ENCODE measurements around the gene LHPP.

The LHPP gene

DNA sequence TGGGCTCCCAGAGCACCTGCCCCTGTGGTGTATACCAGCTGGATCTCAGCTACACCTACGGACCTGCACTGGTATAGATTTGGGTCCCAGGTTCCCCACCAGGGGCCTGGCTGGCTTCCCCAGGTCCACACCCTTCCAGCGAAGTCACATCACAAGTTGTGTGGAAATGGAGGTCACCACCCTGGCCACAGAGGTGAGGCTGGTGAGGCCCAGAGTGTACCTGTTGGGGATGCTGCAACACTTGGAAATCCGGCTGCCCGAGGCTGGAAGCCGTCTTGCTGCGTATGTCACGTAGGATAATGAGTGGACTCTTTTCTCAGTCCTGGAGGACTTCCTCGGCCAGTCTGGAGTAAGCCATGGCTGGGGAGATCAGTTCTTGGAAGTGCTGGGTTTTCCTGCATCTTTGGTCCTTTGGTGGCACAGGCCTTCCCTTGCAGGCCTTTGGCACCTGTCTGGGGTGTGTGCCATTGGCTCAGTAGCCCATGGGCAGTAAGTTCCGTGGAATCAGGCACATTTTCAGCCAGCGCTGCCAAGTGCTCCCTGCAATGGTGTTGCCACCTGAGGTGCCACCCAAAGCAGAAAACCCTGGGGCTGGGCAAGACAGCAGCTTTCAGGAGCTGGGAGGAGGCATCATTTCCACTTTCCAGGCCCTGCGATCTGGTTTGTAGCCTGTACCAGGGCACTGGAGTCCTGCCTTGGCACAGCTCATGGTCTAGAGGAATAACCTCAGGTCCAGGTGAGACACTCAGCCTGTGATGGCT is 97.9 kb downstream of the LHPP start:
- DNase-seq: no peak

- DNase-seq: no peak
Measured at GRCh38 chr10:124560377-124561105, 98.9 kb downstream of the LHPP start.

- no peak for DNase-seq
Measured at GRCh38 chr10:124561206-124561605, 99.6 kb downstream of the LHPP start.

DNA sequence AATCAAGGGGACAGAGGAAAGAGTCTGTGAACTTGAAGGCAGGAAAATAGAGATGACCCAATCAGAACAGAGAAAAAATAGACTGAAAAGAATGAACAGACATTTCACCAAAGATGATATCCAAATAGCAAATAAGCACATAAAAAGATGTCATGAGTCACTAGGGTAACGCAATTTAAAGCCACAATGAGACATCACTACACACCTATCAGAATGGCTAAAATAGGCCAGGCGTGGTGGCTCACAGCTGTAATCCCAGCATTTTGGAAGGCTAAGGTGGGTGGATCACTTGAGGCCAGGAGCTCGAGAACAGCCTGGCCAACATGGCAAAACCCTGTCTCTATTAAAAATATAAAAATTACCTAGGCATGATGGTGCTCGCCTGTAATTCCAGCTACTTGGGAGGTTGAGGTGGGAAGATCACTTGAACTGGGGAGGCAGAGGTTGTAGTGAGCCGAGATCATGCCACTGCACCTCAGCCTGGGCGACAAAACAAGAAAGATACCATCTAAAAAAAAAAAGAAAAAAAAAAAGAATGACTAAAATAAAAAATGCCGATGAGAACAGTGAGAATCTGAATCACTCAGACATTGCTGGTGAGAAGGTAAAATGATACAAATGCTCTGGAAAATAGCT is 100.9 kb downstream of the LHPP start:
- DNase-seq: no peak

DNA sequence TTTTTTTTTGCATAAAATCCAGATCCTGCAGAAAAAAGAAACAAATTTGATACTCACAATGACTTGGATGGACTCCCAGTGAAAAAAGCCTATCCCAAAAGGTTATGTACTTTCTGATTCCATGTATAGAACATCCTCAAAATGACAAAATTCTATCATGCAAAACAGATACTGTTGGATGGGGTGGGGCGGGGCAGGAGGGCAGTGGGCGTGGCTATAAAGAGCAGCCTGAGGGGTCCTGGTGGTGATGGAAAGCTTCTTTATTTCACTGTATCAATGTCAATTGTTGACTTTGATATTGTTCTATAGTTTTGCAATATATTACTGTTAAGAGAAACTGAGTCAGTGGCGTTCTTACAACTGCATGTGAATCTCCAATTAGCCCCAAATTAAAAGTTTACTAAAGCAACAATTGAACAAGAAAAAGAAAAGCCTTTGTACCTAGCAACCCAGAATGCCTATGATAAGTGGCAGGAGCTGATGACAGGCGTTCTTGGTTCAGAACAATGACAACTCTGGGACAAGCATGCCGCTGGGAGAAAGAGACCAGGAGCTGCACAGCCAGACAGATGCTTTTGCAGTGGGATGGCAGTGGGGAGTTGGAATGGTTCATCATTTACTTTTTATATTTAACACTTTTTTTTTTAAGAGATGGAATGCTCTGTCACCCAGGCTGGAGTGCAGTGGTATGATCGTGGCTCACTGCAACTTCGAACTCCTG is 101.9 kb downstream of the LHPP start:
- DNase-seq: no peak

DNA sequence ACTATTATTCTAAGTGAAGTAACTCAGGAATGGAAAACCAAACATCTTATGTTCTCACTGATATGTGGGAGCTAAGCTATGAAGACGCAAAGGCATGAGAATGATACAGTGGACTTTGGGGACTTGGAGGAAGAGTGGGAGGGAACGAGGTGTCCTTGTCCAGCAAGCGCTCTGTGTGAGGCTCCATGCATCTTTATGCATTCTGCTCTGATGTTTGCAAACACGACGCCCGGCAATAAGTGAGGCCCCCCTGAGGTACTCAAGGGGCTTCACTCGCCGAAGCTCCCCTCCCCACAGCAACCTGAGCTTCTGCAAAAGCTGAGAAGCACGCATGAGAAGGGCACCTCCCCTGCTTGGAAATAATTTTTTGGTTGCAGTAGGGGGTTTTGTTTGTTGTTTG is 103.3 kb downstream of the LHPP start:
- no peak for DNase-seq

GRCh38 chr10:124565565-124566221 is 104.1 kb downstream of the LHPP start:
- no peak for DNase-seq

DNA sequence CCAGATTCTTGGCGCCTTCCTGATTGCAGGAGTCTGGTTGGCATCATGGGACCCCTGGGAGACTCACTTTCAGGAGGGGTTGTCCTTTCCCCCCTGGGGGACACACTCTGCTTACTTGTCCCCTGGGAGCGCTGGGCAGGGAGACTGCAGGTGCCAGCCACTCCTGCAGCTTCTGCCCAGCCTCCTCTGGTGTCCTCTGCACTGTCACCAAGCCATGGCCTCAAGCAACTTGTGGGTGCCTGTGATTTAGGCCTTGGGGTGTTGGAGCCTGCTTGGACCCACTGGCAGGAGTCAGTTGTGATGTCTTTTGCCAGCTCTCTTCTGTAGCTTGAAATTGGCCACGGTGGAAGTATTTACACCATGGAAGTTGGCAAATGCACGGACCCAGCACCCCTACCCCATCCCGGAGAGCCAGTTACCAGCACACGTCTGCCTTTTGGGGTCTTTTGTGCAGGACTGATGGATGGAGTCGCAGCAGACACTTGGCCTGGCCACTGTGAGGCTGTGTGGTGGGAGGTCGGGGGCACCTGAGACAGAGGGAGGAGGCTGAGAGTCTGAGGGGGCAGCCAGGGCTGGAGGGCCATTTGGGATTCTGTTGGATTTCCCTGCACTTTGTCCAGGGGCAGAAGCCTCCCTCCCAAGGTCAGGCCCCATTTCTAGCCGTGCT is 104.7 kb downstream of the LHPP start:
- DNase-seq: no peak

GRCh38 chr10:124566981-124567835 is 105.6 kb downstream of the LHPP start:
- no peak for DNase-seq

GRCh38 chr10:124568339-124568738 is 106.7 kb downstream of the LHPP start:
- DNase-seq: no peak

GRCh38 chr10:124568848-124569622 is 107.4 kb downstream of the LHPP start:
- DNase-seq: no peak

DNA sequence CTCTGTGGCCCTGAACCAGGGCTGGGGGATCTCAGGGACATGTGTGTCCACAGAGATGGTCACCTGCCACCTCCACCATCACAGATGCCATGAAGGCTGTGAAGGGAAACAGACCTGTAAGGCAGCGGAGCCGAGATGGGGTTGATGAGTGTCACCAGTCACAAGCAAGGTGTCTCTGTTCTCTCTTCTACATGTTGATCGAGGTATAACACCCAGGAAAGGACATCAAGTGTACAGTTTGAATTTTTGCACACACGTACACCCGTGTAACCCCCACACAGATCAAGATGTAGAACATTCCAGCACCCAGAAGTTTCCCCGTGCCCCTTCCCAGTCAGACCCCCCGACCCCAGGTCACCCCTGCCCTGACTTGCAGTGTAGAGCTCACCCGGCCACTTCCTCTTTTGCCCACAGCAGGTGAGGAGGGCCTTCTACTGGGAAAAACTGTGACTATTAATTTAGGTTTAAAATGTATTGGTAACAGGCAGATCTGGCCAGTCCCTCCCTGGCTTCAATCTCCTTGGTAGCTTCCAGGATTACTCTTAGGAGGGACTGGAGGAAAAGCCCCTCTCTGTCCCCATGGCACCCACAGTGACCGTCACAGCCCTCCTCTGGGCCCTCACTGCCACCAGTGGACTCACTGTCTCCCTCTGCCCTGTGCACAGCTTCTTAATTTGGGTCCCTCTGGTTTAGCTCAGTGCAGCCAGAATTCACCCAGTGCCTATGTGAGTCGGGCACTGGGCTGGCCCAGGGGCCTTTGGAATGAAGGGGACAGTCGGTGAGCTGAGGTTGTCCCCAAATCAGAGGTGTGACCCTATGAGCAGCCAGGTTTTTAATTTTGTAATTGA is 108.2 kb downstream of the LHPP start:
- no peak for DNase-seq

- no peak for DNase-seq
Measured at GRCh38 chr10:124570646-124571045, 109.0 kb downstream of the LHPP start.

- DNase-seq: no peak
Measured at GRCh38 chr10:124572751-124573150, 111.1 kb downstream of the LHPP start.

DNA sequence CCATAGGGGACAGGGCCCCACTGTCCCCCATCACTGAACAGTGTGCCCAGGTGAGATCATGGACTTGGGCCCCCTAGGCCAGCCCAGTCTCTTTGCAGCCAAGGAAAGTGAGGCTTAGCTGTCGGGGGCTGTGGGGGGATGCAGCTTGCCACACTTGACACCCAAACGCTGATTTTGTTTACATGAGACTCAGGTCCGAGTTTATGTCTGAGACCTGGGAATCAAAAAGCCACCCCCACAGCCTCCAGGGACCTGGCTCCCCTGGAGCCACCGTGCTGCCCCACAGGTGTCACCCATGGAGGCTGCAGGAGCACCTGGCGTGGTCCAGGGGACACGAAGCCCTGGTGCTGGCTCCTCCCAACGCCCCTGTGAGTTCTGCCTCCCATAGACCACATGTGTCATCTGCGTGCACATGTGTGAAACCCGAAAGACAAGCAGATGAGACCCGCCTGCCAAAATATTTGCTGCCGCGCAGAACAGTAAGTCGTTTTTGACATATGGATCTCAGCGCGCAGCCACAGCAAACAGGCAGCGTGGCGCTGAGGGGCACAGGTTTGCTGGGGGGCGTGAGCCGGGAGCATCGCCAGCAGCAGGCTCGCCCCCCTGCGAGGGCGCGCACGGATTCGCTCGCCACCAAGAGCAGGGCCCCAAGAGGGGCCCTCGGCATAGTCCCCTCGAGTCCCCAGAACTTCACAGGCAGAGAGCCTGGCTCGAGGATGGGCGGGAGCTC is 112.3 kb downstream of the LHPP start:
- no peak for DNase-seq

GRCh38 chr10:124574456-124575070 is 112.9 kb downstream of the LHPP start:
- no peak for DNase-seq

- no peak for DNase-seq
Measured at GRCh38 chr10:124575107-124576035, 113.7 kb downstream of the LHPP start.

Measured in activated CD4-positive, CD25-positive, alpha-beta regulatory T cell (primary cell).